ENCODE data around the gene DENND2A. TPM values are rescaled to one million over a fixed set of nuclear protein-coding genes. Genes with fewer than 3 reads are reported as not detected.
"Not testable (repeated sequence)": the region's sequence is repeated elsewhere in the genome, so short reads cannot be mapped to it uniquely, and the experiment has no call there.

DENND2A gene
- total RNA-seq, 4 donors from 2014 or later, result 0.97 to 2.5 (median 2.2) TPM

DNA sequence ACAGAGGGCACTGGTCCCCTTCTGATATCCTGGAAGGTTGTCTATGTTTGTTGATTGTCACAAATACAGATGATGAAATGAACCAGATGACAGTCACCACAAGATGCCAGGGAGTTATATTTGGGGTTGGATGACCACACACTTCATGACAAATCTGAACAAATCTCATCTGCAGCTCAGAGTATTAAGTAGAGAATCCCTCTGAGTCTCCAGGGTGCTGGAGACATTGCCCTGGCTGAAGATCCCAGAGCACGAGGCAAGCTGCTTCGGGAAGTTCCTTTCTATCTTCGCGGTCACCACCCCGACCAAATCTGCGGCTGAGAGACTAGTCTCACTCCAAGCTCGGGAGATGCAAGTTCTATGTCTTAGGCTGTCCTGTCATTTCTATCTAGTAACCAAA lies 9.0 kb downstream of the DENND2A start:
- peak; percentile 62 to 92 for DNase-seq (ENCODE audit: low spot score in 2 of 2)
- intact Hi-C loops (cut with DNase I; ENCODE audit: low total_unique reads), result no loop called here
- TF ChIP-seq, protein P1, sequence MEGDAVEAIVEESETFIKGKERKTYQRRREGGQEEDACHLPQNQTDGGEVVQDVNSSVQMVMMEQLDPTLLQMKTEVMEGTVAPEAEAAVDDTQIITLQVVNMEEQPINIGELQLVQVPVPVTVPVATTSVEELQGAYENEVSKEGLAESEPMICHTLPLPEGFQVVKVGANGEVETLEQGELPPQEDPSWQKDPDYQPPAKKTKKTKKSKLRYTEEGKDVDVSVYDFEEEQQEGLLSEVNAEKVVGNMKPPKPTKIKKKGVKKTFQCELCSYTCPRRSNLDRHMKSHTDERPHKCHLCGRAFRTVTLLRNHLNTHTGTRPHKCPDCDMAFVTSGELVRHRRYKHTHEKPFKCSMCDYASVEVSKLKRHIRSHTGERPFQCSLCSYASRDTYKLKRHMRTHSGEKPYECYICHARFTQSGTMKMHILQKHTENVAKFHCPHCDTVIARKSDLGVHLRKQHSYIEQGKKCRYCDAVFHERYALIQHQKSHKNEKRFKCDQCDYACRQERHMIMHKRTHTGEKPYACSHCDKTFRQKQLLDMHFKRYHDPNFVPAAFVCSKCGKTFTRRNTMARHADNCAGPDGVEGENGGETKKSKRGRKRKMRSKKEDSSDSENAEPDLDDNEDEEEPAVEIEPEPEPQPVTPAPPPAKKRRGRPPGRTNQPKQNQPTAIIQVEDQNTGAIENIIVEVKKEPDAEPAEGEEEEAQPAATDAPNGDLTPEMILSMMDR (IDR thresholded peaks at IDR 0.05), result no peak
- H3K4me3 ChIP-seq (ENCODE audit: low read depth, poor library complexity, severe bottlenecking), result no peak overlapping the region
- WGBS, 2 donors, result 63 to 71% methylated on average over 7 of the region's 7 CpGs

DNA sequence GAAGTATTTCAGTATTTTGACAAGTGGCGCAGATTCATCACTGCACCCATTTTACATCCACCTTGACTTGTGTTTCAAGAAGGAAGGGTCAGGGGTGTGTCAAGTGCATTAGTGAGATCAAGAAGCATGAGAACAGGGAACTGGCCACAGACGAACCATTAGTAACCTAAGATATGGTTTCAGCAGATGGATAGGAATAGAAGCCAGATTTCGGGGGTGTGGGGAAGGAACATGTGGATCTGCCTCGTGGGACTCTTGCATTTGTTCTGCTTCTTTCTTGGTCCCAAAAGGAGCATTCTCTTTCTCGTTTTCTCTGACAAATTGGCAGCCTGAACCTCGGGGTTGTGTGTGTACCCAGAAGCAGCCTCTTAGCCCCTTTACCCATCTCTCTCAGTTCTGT lies 9.6 kb downstream of the DENND2A start:
- H3K4me3 ChIP-seq (ENCODE audit: low read depth, poor library complexity, severe bottlenecking), result no peak overlapping the region
- intact Hi-C loops (cut with DNase I; ENCODE audit: low total_unique reads), result no loop called here
- DNase-seq (ENCODE audit: low spot score in 2 of 2), result peak in 1 of 2 donors; percentile 49
- 56 to 59% methylated on average over 6 of the region's 6 CpGs for WGBS, 2 donors
- TF ChIP-seq POLR2A (IDR thresholded peaks at IDR 0.05), result no peak
- TF ChIP-seq, protein P1 (IDR thresholded peaks at IDR 0.05), result no peak

DNA sequence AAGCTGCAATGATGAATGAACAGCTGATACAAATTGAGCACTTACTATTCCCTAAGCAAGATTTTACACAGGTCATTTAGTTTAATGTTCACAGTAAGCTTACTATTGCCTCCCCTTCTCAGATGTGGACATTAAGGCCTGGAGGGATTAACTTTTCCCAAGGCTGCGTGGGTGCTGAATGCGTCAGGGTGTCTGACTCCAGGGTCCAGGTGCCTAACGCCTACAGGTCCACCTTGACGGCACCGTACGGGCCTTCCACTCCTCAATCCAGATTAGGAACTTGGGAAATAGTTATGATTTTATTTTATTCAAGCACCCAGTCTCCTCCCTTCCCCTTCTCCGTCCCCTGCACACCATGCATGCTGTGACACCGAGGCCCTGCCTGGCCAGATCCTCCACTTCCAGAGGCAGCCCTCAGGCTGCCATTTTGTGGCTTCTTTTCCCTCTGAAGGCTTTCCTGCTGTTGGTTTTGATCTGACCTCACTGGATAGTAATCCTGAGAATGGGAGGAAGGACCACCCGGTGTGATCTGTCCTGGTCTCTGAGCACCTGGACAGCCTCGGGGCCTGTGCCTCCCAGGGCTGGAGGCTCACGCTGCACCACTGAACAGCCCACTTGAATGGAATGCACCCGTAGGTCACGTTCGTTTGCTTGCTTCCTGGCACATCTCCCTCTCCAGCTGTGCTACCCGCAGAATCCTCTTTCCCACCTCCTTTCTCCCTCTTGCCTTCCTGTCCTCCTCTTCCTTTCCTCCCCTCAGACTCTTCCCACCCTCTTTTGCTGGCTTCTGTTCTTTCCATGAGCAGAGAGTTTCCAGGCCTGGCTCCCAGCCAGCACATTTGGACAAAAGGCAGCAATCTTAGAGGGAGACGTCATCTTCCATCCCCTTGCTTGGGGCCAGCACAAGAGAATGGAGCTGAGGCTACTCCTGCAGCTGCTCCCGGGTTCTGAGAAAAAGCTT lies 14.4 kb downstream of the DENND2A start:
- intact Hi-C loops (cut with DNase I; ENCODE audit: low total_unique reads), result no loop called here
- whole genome bisulfite sequencing, 2 donors, result 40 to 44% methylated on average over 17 of the region's 17 CpGs
- H3K4me3 ChIP-seq (ENCODE audit: low read depth, poor library complexity, severe bottlenecking), result no peak overlapping the region
- peak; percentile 80 to 97 for DNase-seq (ENCODE audit: low spot score in 2 of 2)
- no peak for TF ChIP-seq POLR2A (IDR thresholded peaks at IDR 0.05)
- TF ChIP-seq, protein P1 (IDR thresholded peaks at IDR 0.05), result no peak

DNA sequence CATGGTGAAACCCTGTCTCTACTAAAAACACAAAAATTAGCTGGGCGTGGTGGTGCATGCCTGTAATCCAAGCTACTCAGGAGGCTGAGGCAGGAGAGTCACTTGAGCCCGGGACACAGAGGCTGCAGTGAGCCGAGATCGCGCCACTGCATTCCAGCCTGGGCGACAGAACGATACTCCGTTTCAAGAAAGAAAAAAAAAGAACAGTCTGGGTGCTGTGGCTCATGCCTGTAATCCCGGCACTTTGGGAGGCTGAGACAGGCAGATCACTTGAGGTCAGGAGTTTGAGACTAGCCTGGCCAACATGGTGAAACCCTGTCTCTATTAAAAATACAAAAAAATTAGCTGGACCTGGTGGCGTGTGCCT lies 15.4 kb downstream of the DENND2A start:
- 80 to 91% methylated on average over 10 of the region's 10 CpGs for WGBS, 2 donors
- intact Hi-C loops (cut with DNase I; ENCODE audit: low total_unique reads); DNase-seq (ENCODE audit: low spot score in 2 of 2); H3K4me3 ChIP-seq (ENCODE audit: low read depth, poor library complexity, severe bottlenecking): not testable (repeated sequence)

DNA sequence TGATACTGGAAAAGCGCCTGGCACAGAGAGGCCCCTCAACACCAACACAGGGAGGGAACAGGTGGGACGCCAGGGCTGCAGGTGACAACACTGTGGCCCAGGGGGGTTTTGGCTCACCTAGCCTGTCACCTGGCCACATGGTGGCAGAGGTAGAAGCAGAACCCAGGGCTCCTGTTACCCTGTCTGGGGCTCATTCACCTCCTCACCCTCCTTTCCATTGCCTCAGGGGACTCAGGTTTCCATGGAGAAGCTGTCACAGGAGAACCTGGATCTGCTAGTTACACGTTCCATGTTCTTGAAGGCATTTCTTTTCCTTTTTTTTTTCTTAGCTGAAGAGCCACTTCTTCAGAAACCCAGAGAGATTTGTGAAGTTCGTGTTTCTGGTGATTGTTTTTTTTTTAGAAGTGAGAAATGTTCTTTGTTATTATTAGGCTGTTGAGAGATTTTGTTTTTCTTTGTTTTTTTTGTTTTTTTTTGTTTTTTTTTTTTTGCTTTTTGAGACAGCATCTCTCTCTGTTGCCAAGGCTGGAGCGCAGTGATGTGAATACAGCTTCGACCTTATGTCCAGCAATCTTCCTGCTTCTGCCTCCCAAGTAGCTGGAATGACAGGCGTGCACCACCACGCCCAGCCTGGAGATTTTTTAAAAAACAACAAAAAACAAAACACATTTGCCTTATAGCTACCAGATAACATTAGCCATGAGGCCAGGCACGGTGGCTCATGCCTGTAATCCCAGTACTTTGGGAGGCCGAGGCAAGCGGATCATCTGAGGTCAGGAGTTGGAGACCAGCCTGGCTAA lies 16.0 kb downstream of the DENND2A start:
- no peak for DNase-seq (ENCODE audit: low spot score in 2 of 2)
- TF ChIP-seq POLR2A (IDR thresholded peaks at IDR 0.05), result no peak
- TF ChIP-seq, protein P1 (IDR thresholded peaks at IDR 0.05), result no peak
- intact Hi-C loops (cut with DNase I; ENCODE audit: low total_unique reads), result no loop called here
- no peak overlapping the region for H3K4me3 ChIP-seq (ENCODE audit: low read depth, poor library complexity, severe bottlenecking)
- 73 to 76% methylated on average over 11 of the region's 11 CpGs for WGBS, 2 donors

DNA sequence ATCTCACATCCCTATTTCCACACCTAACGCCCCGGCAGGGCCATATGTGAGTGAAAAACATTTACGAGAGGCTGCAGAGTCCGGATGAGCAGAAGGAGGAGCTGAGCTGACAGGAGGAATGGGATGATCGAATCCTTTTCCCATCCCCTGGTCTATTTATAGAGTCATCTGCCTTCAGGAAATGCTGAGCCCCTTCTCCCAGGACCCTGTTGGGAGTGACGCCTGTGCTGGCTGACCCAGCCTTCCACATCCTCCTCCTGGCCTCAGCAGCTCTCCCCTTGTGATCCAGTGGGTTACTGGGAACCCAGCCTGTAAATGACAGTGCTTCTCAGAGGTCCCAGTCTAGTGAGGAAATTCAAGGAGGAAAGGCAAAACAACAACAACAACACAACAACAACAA lies 16.6 kb downstream of the DENND2A start:
- DNase-seq (ENCODE audit: low spot score in 2 of 2), result no peak
- H3K4me3 ChIP-seq (ENCODE audit: low read depth, poor library complexity, severe bottlenecking), result no peak overlapping the region
- 75 to 78% methylated on average over 6 of the region's 6 CpGs for WGBS, 2 donors
- TF ChIP-seq, protein P1 (IDR thresholded peaks at IDR 0.05), result no peak
- TF ChIP-seq POLR2A (IDR thresholded peaks at IDR 0.05), result no peak
- intact Hi-C loops (cut with DNase I; ENCODE audit: low total_unique reads), result no loop called here
